Measurements from ENCODE around the gene RBCK1. TPM values are rescaled to one million over a fixed set of nuclear protein-coding genes. Genes with fewer than 3 reads are reported as not detected.

The RBCK1 gene
- total and polyA plus RNA-seq, 2 donors (not counting 1 experiment from before 2014, with no cell fraction given) = 128 to 135 TPM

- no peaks in the 10 kb centered on the region for H3K9me3 Mint-ChIP-seq (ENCODE audit: insufficient read depth)
- H3K27me3 Mint-ChIP-seq = no peaks in the 10 kb centered on the region
- Histone ChIP-seq H4K20me1 (ENCODE audit: control insufficient read depth, insufficient read depth, low read length, poor library complexity, severe bottlenecking) (no peaks in the 10 kb centered on the region), H3K9ac (ENCODE audit: low read length) (no peak overlapping the region), H3K27me3 (replicated peaks in 1 of 4; ENCODE audit: control extremely low read depth in 1 of 4, control insufficient read depth in 3 of 4, insufficient read depth in 4 of 4, low read length in 3 of 4) (no peaks in the 10 kb centered on the region), H3K79me2 (ENCODE audit: control insufficient read depth, insufficient read depth, low read length) (no peaks in the 10 kb centered on the region), H3K9me3 (ENCODE audit: control extremely low read depth in 1 of 3, control insufficient read depth in 2 of 3, insufficient read depth in 1 of 3, low read length in 2 of 3) (peaks cover 0 to 5% (median 4%) of the 10 kb centered on the region in 3 donors), H3K4me1 (ENCODE audit: control insufficient read depth in 2 of 2, insufficient read depth in 2 of 2, low read length in 2 of 2) (peaks cover 15 to 16% of the 10 kb centered on the region in 2 donors), H3K4me3 (ENCODE audit: control extremely low read depth in 1 of 5, extremely low read depth in 1 of 5, insufficient read depth in 1 of 5, low read depth in 2 of 5, low read length in 4 of 5) (no peak overlapping the region), H3K36me3 (replicated peaks in 1 of 2; ENCODE audit: control extremely low read depth in 1 of 2, control insufficient read depth in 1 of 2, extremely low read depth in 1 of 2, insufficient read depth in 2 of 2, low read length in 1 of 2) (peaks cover 7 to 29% of the 10 kb centered on the region in 2 experiments), H3K27ac (ENCODE audit: low read length in 2 of 2) (no peak overlapping the region), H2AFZ (ENCODE audit: insufficient read depth, low read depth, low read length, poor library complexity, severe bottlenecking) (no peak overlapping the region), H3K4me2 (replicated peaks; ENCODE audit: low read depth, low read length, poor library complexity, severe bottlenecking) (no peak overlapping the region)
- H3K4me3 Mint-ChIP-seq = no peak overlapping the region
- H3K27ac Mint-ChIP-seq = no peak overlapping the region
- DNase-seq (no peak), ATAC-seq (ENCODE audit: low read depth) (no peak)
- CTCF ChIA-PET = no interaction called here
- no peak for TF ChIP-seq EZH2 (IDR thresholded peaks at IDR 0.05; ENCODE audit: borderline replicate concordance, insufficient read depth, low read depth, low read length, poor library complexity, severe bottlenecking)
- no peak for TF ChIP-seq CTCF (IDR thresholded peaks at IDR 0.05)
- POLR2A ChIA-PET = no interaction called here
- intact Hi-C loops (cut with micrococcal nuclease) = no loop called here
- no CpG with 5 or more reads among the region's 2 CpGs for WGBS (ENCODE audit: insufficient coverage)
- peaks cover 14% of the 10 kb centered on the region for H3K4me1 Mint-ChIP-seq
Observed at GRCh38 chr20:400128-400453, 8.0 kb upstream of the RBCK1 start.

- H3K4me1 Mint-ChIP-seq = peaks cover 14% of the 10 kb centered on the region
- H3K4me1 ChIP-seq (ENCODE audit: control insufficient read depth in 2 of 2, insufficient read depth in 2 of 2, low read length in 2 of 2) = peaks cover 15 to 16% of the 10 kb centered on the region in 2 donors
- ATAC-seq (ENCODE audit: low read depth) (no peak), DNase-seq (no peak)
- no peak overlapping the region for H3K4me2 ChIP-seq (replicated peaks; ENCODE audit: low read depth, low read length, poor library complexity, severe bottlenecking)
- H2AFZ ChIP-seq (ENCODE audit: insufficient read depth, low read depth, low read length, poor library complexity, severe bottlenecking) = no peak overlapping the region
- H3K9me3 ChIP-seq (ENCODE audit: control extremely low read depth in 1 of 3, control insufficient read depth in 2 of 3, insufficient read depth in 1 of 3, low read length in 2 of 3) = peaks cover 0 to 5% (median 4%) of the 10 kb centered on the region in 3 donors
- no peaks in the 10 kb centered on the region for H3K79me2 ChIP-seq (ENCODE audit: control insufficient read depth, insufficient read depth, low read length)
- peaks cover 5 to 24% of the 10 kb centered on the region in 2 experiments for H3K36me3 ChIP-seq (replicated peaks in 1 of 2; ENCODE audit: control extremely low read depth in 1 of 2, control insufficient read depth in 1 of 2, extremely low read depth in 1 of 2, insufficient read depth in 2 of 2, low read length in 1 of 2)
- 93% methylated on average over 2 of the region's 5 CpGs for WGBS (ENCODE audit: insufficient coverage)
- TF ChIP-seq EZH2 (IDR thresholded peaks at IDR 0.05; ENCODE audit: borderline replicate concordance, insufficient read depth, low read depth, low read length, poor library complexity, severe bottlenecking) = no peak
- TF ChIP-seq CTCF (IDR thresholded peaks at IDR 0.05) = no peak
- H3K27me3 Mint-ChIP-seq = no peaks in the 10 kb centered on the region
- no peaks in the 10 kb centered on the region for H4K20me1 ChIP-seq (ENCODE audit: control insufficient read depth, insufficient read depth, low read length, poor library complexity, severe bottlenecking)
- H3K9ac ChIP-seq (ENCODE audit: low read length) = no peak overlapping the region
- H3K27ac ChIP-seq (ENCODE audit: low read length in 2 of 2) = no peak overlapping the region
- no peak overlapping the region for H3K4me3 Mint-ChIP-seq
- no peak overlapping the region for H3K27ac Mint-ChIP-seq
- H3K4me3 ChIP-seq (ENCODE audit: control extremely low read depth in 1 of 5, extremely low read depth in 1 of 5, insufficient read depth in 1 of 5, low read depth in 2 of 5, low read length in 4 of 5) = no peak overlapping the region
- ChIA-PET CTCF (interaction anchor here (0.6 to 1.0 kb wide), 2 partner anchors 18 to 156 kb away, joined by 3 read pairs; no protein-coding TSS in a partner anchor), POLR2A (interaction anchor here (0.6 kb wide), 2 partner anchors 103 to 926 kb away, joined by 3 read pairs; partner anchors contain the start of gene ZCCHC3)
- H3K27me3 ChIP-seq (replicated peaks in 1 of 4; ENCODE audit: control extremely low read depth in 1 of 4, control insufficient read depth in 3 of 4, insufficient read depth in 4 of 4, low read length in 3 of 4) = no peaks in the 10 kb centered on the region
- H3K9me3 Mint-ChIP-seq (ENCODE audit: insufficient read depth) = no peaks in the 10 kb centered on the region
- intact Hi-C loops (cut with micrococcal nuclease) = no loop called here
Observed at GRCh38 chr20:400454-401275, 7.4 kb upstream of the RBCK1 start.

Measured in B cell (primary cell).